GM12891 (cell line): Measurements from ENCODE around the gene NOTCH2.

Source experiments
- DNase-seq: peaks from one replicate; pipeline ENCODE4 v3.0.0; 2011; ENCODE audit warnings: low spot score; ENCODE audit not compliant: insufficient read length
- FAIRE-seq: peaks from 2 replicates; lab custom pipeline; 2011; peaks lifted over from hg19 to GRCh38; lab: Jason Lieb, UNC
- PAX5 ChIP-seq: IDR thresholded peaks from 2 replicates; pipeline ENCODE4 v1.6.1; 2011; ENCODE audit warnings: low read length, moderate library complexity, mild to moderate bottlenecking; ENCODE audit not compliant: insufficient read depth, severe bottlenecking
- POLR2A ChIP-seq: IDR thresholded peaks from 2 replicates; pipeline ENCODE4 v1.6.1; 2011; ENCODE audit warnings: low read depth, low read length, control low read depth
- POLR2AphosphoS5 ChIP-seq: IDR thresholded peaks from 2 replicates; pipeline ENCODE4 v1.6.1; 2011; ENCODE audit warnings: low read depth, low read length, control low read depth
- POU2F2 ChIP-seq: IDR thresholded peaks from 2 replicates; pipeline ENCODE4 v1.6.1; 2011; ENCODE audit warnings: low read depth, mild to moderate bottlenecking, control low read depth, low read length, moderate library complexity
- SPI1 ChIP-seq: IDR thresholded peaks from 2 replicates; pipeline ENCODE4 v1.6.1; 2011; ENCODE audit warnings: low read depth, low read length, control low read depth
- TAF1 ChIP-seq: IDR thresholded peaks from 2 replicates; pipeline ENCODE4 v1.6.1; 2011; ENCODE audit warnings: low read depth, low read length, control low read depth

NOTCH2 gene

GRCh38 chr1:119974013-119974412 lies 95.4 kb downstream of the NOTCH2 start:
- FAIRE-seq (no peak), DNase-seq (no peak)
- no peak for TF ChIP-seq SPI1
- no peak for TF ChIP-seq POU2F2
- no peak for TF ChIP-seq POLR2AphosphoS5
- no peak for TF ChIP-seq POLR2A
- TF ChIP-seq PAX5, result no peak
- no peak for TF ChIP-seq TAF1

GRCh38 chr1:119971710-119972570 lies 97.5 kb downstream of the NOTCH2 start:
- TF ChIP-seq PAX5 (no peak), POLR2AphosphoS5 (no peak), POLR2A (no peak), POU2F2 (no peak), SPI1 (no peak), TAF1 (no peak)
- no peak for FAIRE-seq
- no peak for DNase-seq

- no peak for DNase-seq
- no peak for FAIRE-seq
- TF ChIP-seq POLR2A (no peak), TAF1 (no peak), POU2F2 (no peak), PAX5 (no peak), SPI1 (no peak), POLR2AphosphoS5 (no peak)
Observed at GRCh38 chr1:119968601-119969000, 100.9 kb downstream of the NOTCH2 start.

- FAIRE-seq, result peak; percentile 81
- no peak for DNase-seq
Observed at GRCh38 chr1:119968068-119968492, 101.4 kb downstream of the NOTCH2 start.

GRCh38 chr1:119966681-119967080 lies 102.8 kb downstream of the NOTCH2 start:
- TF ChIP-seq TAF1 (no peak), POLR2AphosphoS5 (no peak), SPI1 (no peak), POLR2A (no peak), PAX5 (no peak), POU2F2 (no peak)
- FAIRE-seq (no peak), DNase-seq (no peak)

More at GRCh38 chr1:119968068-119968492, 101.4 kb downstream of the NOTCH2 start:
- TF ChIP-seq SPI1 (no peak), POU2F2 (peak; percentile 68; the same call in 1 of the 2 replicates), POLR2AphosphoS5 (no peak), PAX5 (no peak), TAF1 (no peak), POLR2A (no peak)

- TF ChIP-seq POU2F2 (no peak), TAF1 (no peak), POLR2A (no peak), PAX5 (no peak), POLR2AphosphoS5 (no peak), SPI1 (no peak)
- FAIRE-seq (no peak), DNase-seq (no peak)
Observed at GRCh38 chr1:119966020-119966419, 103.4 kb downstream of the NOTCH2 start.

GRCh38 chr1:119964673-119965363 lies 104.6 kb downstream of the NOTCH2 start:
- TF ChIP-seq PAX5, result no peak
- TF ChIP-seq POU2F2, result no peak
- no peak for TF ChIP-seq TAF1
- no peak for DNase-seq
- FAIRE-seq, result no peak

GRCh38 chr1:119962296-119962968 lies 107.0 kb downstream of the NOTCH2 start:
- no peak for TF ChIP-seq TAF1
- TF ChIP-seq POU2F2, result no peak
- TF ChIP-seq SPI1, result no peak
- TF ChIP-seq POLR2AphosphoS5, result no peak
- no peak for TF ChIP-seq PAX5
- no peak for TF ChIP-seq POLR2A
- DNase-seq, result no peak
- no peak for FAIRE-seq

- FAIRE-seq (no peak), DNase-seq (no peak)
- no peak for TF ChIP-seq PAX5
- no peak for TF ChIP-seq POU2F2
- TF ChIP-seq POLR2AphosphoS5, result no peak
- no peak for TF ChIP-seq POLR2A
- no peak for TF ChIP-seq SPI1
- TF ChIP-seq TAF1, result no peak
Observed at GRCh38 chr1:119960501-119960900, 109.0 kb downstream of the NOTCH2 start.
